Aorta (tissue), 5 donors: Measurements from ENCODE around the gene FAM83D. TPM values are rescaled to one million over a fixed set of nuclear protein-coding genes. Genes with fewer than 3 reads are reported as not detected.
A peak's percentile ranks its signal among the peaks of the same experiment; 100 is the strongest.

ENCODE experiments used
- ATAC-seq: fragments of 200-7000 bp; cut with Tn5 transposase; one replicate; pipeline ENCODE4 v1.9.1; 2022; ENCODE audit warnings: moderate library complexity; ENCODE audit not compliant: low FRiP score
- DNase-seq, 2 donors: peaks; one replicate each; pipeline ENCODE4 v3.0.0-alpha.2; 2020
- H3K27ac ChIP-seq, 2 donors: one replicate each; pipeline ENCODE4 v1.5.1; 2013; ENCODE audit warnings: low read length in 2 of 2, mild to moderate bottlenecking in 2 of 2, moderate library complexity in 2 of 2, control low read depth in 1 of 2, inconsistent platforms in 1 of 2, low read depth in 1 of 2
- H3K27me3 ChIP-seq, 2 donors: one replicate each; pipeline ENCODE4 v1.6.1; 2013; ENCODE audit warnings: control low read depth in 1 of 2, low read length in 1 of 2, mild to moderate bottlenecking in 1 of 2, moderate library complexity in 1 of 2; ENCODE audit not compliant: insufficient read depth in 2 of 2, control insufficient read depth in 1 of 2
- H3K36me3 ChIP-seq, 2 donors: one replicate each; pipeline ENCODE4 v1.6.1; 2013; ENCODE audit warnings: control low read depth in 1 of 2, low read length in 1 of 2, mild to moderate bottlenecking in 1 of 2; ENCODE audit not compliant: insufficient read depth in 2 of 2, control insufficient read depth in 1 of 2
- H3K4me1 ChIP-seq, 2 donors: one replicate each; pipeline ENCODE4 v1.6.1; 2013; ENCODE audit warnings: low read length in 2 of 2, control low read depth in 1 of 2, mild to moderate bottlenecking in 1 of 2, moderate library complexity in 1 of 2; ENCODE audit not compliant: insufficient read depth in 2 of 2, control insufficient read depth in 1 of 2
- H3K4me3 ChIP-seq, 2 donors: one replicate each; pipeline ENCODE4 v1.5.1; 2013; ENCODE audit warnings: low read length in 2 of 2, control low read depth in 1 of 2, mild to moderate bottlenecking in 1 of 2
- H3K9me3 ChIP-seq: one replicate; pipeline ENCODE4 v1.6.1; 2013; ENCODE audit warnings: mild to moderate bottlenecking, low read length; ENCODE audit not compliant: control insufficient read depth
- WGBS, 2 donors: extraction: QIAGEN DNeasy Blood & Tissue Kit; methylation state at CpG; one replicate each; pipeline ENCODE4 v1.1.7; 2013; 5-methylcytosine and 5-hydroxymethylcytosine counted together
- intact Hi-C, 2 donors: fragments of 100-400 bp; cut with DNase I; formaldehyde crosslinking; loops; one replicate each; pipeline versions ENCODE4 v1.14.2 to v1.15.0; 2022
- polyA plus RNA-seq, 2 donors: library from polyadenylated mRNA; stranded (reverse); fragments of 200-250 nt; gene quantifications; one replicate each; pipeline ENCODE4 v1.2.3, GENCODE V29; 2013
- total RNA-seq, 2 donors: library from RNA; stranded (reverse); fragmentation: NEBNext Ultra II Directional; extraction: Animal tissue kit (Norgen Biotek cat#: 25700); gene quantifications; one replicate each; pipeline ENCODE4 v1.2.1, GENCODE V29; 2021
- donor health status: healthy with polysubstance abuse.
- donor health status: Bipolar disorder and iron deficiency.
- donor health status: DM: no; HTN: no; CAD: no.
- donor health status: DM: no; HTN: no; CAD: no.
- donor health status: DM: yes; HTN: yes; CAD: no.

Gene FAM83D
- total and polyA plus RNA-seq, 4 donors: 1.1 to 6.1 (median 3.1) TPM

- Histone ChIP-seq H3K36me3 (no peaks in the 10 kb centered on the region), H3K9me3 (no peaks in the 10 kb centered on the region), H3K4me1 (peaks cover 2 to 5% of the 10 kb centered on the region in 2 donors), H3K27ac (peak overlapping the region in 1 of 2 donors; percentile 76), H3K27me3 (no peaks in the 10 kb centered on the region), H3K4me3 (peak overlapping the region; percentile 86 to 89)
- intact Hi-C loops: loop anchor here in 1 of 2 donors (2.0 to 10.0 kb wide), 2 partner anchors 36 to 208 kb away; partner anchors contain the start of gene FAM83D
- ATAC-seq (no peak), DNase-seq (no peak)
- 5 to 7% methylated on average over 5 of the region's 5 CpGs for WGBS, 2 donors
These were observed 36.7 kb downstream of the FAM83D start for GRCh38 chr20:38962928-38963401.

GRCh38 chr20:38963745-38964144, 37.5 kb downstream of the FAM83D start:
- Histone ChIP-seq H3K27ac (no peak overlapping the region), H3K36me3 (no peaks in the 10 kb centered on the region), H3K4me1 (peaks cover 2 to 5% of the 10 kb centered on the region in 2 donors), H3K9me3 (no peaks in the 10 kb centered on the region), H3K27me3 (no peaks in the 10 kb centered on the region), H3K4me3 (no peak overlapping the region)
- intact Hi-C loops: loop anchor here in 1 of 2 donors (2.0 to 10.0 kb wide), 2 partner anchors 37 to 209 kb away; partner anchors contain the start of gene FAM83D
- DNase-seq: no peak
- ATAC-seq: no peak

GRCh38 chr20:38965264-38965663, 39.0 kb downstream of the FAM83D start:
- no peaks in the 10 kb centered on the region for H3K27me3 ChIP-seq
- intact Hi-C loops: loop anchor here in 1 of 2 donors (10.0 kb wide), 1 partner anchor 210 kb away; no protein-coding TSS in a partner anchor
- peaks cover 0 to 5% of the 10 kb centered on the region in 2 donors for H3K36me3 ChIP-seq
- peaks cover 2 to 5% of the 10 kb centered on the region in 2 donors for H3K4me1 ChIP-seq
- H3K4me3 ChIP-seq: no peak overlapping the region
- no peak for ATAC-seq
- no peak for DNase-seq
- H3K27ac ChIP-seq: no peak overlapping the region
- H3K9me3 ChIP-seq: no peaks in the 10 kb centered on the region

- Histone ChIP-seq H3K4me1 (no peaks in the 10 kb centered on the region), H3K27me3 (no peaks in the 10 kb centered on the region), H3K4me3 (no peak overlapping the region), H3K36me3 (peaks cover 0 to 8% of the 10 kb centered on the region in 2 donors), H3K27ac (no peak overlapping the region), H3K9me3 (no peaks in the 10 kb centered on the region)
- 65 to 72% methylated on average over 6 of the region's 6 CpGs for WGBS, 2 donors
- ATAC-seq (no peak), DNase-seq (no peak)
- intact Hi-C loops: loop anchor here in 1 of 2 donors (10.0 kb wide), 1 partner anchor 213 kb away; no protein-coding TSS in a partner anchor
These were observed 41.9 kb downstream of the FAM83D start for GRCh38 chr20:38968090-38968489.

- intact Hi-C loops: loop anchor here in 1 of 2 donors (10.0 kb wide), 1 partner anchor 215 kb away; no protein-coding TSS in a partner anchor
- peaks cover 0 to 8% of the 10 kb centered on the region in 2 donors for H3K36me3 ChIP-seq
- ATAC-seq: no peak
- no peak for DNase-seq
- no peak overlapping the region for H3K27ac ChIP-seq
- H3K9me3 ChIP-seq: no peaks in the 10 kb centered on the region
- WGBS, 2 donors: 87 to 92% methylated on average over 4 of the region's 4 CpGs
- no peak overlapping the region for H3K4me3 ChIP-seq
- no peaks in the 10 kb centered on the region for H3K27me3 ChIP-seq
- H3K4me1 ChIP-seq: no peaks in the 10 kb centered on the region
These were observed 43.5 kb downstream of the FAM83D start for GRCh38 chr20:38969708-38970107.

- DNase-seq (no peak), ATAC-seq (no peak)
- H3K27me3 ChIP-seq: no peaks in the 10 kb centered on the region
- no peaks in the 10 kb centered on the region for H3K9me3 ChIP-seq
- no peak overlapping the region for H3K4me3 ChIP-seq
- 96 to 100% methylated on average over 1 of the region's 1 CpG for WGBS, 2 donors
- intact Hi-C loops: no loop called here
- H3K4me1 ChIP-seq: no peaks in the 10 kb centered on the region
- H3K27ac ChIP-seq: no peak overlapping the region
- peaks cover 0 to 8% of the 10 kb centered on the region in 2 donors for H3K36me3 ChIP-seq
These were observed 44.1 kb downstream of the FAM83D start for GRCh38 chr20:38970302-38970701.

GRCh38 chr20:38973107-38973506, 46.9 kb downstream of the FAM83D start:
- peaks cover 0 to 8% of the 10 kb centered on the region in 2 donors for H3K36me3 ChIP-seq

GRCh38 chr20:38973645-38974044, 47.4 kb downstream of the FAM83D start:
- peak overlapping the region in 1 of 2 donors; percentile 30 for H3K27ac ChIP-seq
- H3K4me3 ChIP-seq: no peak overlapping the region
- H3K27me3 ChIP-seq: no peaks in the 10 kb centered on the region
- no peaks in the 10 kb centered on the region for H3K4me1 ChIP-seq
- H3K36me3 ChIP-seq: peaks cover 0 to 8% of the 10 kb centered on the region in 2 donors
- no peak for DNase-seq
- no peak for ATAC-seq
- H3K9me3 ChIP-seq: no peaks in the 10 kb centered on the region
- intact Hi-C loops: no loop called here
- WGBS, 2 donors: 49 to 56% methylated on average over 5 of the region's 5 CpGs

More at GRCh38 chr20:38973107-38973506, 46.9 kb downstream of the FAM83D start:
- ATAC-seq (no peak), DNase-seq (no peak)
- Histone ChIP-seq H3K4me1 (no peaks in the 10 kb centered on the region), H3K27me3 (no peaks in the 10 kb centered on the region), H3K27ac (no peak overlapping the region), H3K9me3 (no peaks in the 10 kb centered on the region), H3K4me3 (no peak overlapping the region)
- intact Hi-C loops: no loop called here

GRCh38 chr20:38975539-38976120, 49.4 kb downstream of the FAM83D start:
- WGBS, 2 donors: 66 to 71% methylated on average over 2 of the region's 2 CpGs
- Histone ChIP-seq H3K9me3 (no peaks in the 10 kb centered on the region), H3K36me3 (no peaks in the 10 kb centered on the region), H3K27me3 (no peaks in the 10 kb centered on the region), H3K27ac (peak overlapping the region in 1 of 2 donors; percentile 51), H3K4me1 (no peaks in the 10 kb centered on the region), H3K4me3 (no peak overlapping the region)
- DNase-seq (no peak), ATAC-seq (no peak)
- intact Hi-C loops: no loop called here
